GM18867 (cell line): ENCODE results near the gene NPLOC4.

Source experiments
- ATAC-seq: cut with Tn5 transposase; IDR thresholded peaks from one replicate; pipeline ENCODE4 v1.9.1; 2021; ENCODE audit warnings: mild to moderate bottlenecking, moderate library complexity; ENCODE audit not compliant: unreplicated experiment

The NPLOC4 gene

GRCh38 chr17:81664051-81664470, 27.1 kb upstream of the NPLOC4 start:
- no peak for ATAC-seq

GRCh38 chr17:81662002-81662401, 25.1 kb upstream of the NPLOC4 start:
- no peak for ATAC-seq

- ATAC-seq: no peak
Measured at GRCh38 chr17:81660441-81660840, 23.5 kb upstream of the NPLOC4 start.

GRCh38 chr17:81659038-81659437, 22.1 kb upstream of the NPLOC4 start:
- no peak for ATAC-seq

GRCh38 chr17:81656835-81657234, 19.9 kb upstream of the NPLOC4 start:
- ATAC-seq: no peak

GRCh38 chr17:81656118-81656743, 19.3 kb upstream of the NPLOC4 start, which contains the start of gene PDE6G:
TSS of gene PDE6G (minus strand) at chr17:81656542. CDS start at chr17:81653305, 3,237 bp downstream.
- ATAC-seq: no peak

GRCh38 chr17:81655378-81656117, 18.6 kb upstream of the NPLOC4 start:
- ATAC-seq: no peak

- no peak for ATAC-seq
Measured at GRCh38 chr17:81652906-81653771, 16.2 kb upstream of the NPLOC4 start.

- no peak for ATAC-seq
Measured at GRCh38 chr17:81651692-81652091, 14.8 kb upstream of the NPLOC4 start.

- no peak for ATAC-seq
Measured at GRCh38 chr17:81650951-81651350, 14.0 kb upstream of the NPLOC4 start.

GRCh38 chr17:81648707-81649085, 11.8 kb upstream of the NPLOC4 start:
- no peak for ATAC-seq

- no peak for ATAC-seq
Measured at GRCh38 chr17:81648013-81648706, 11.2 kb upstream of the NPLOC4 start.

GRCh38 chr17:81647640-81648012, 10.7 kb upstream of the NPLOC4 start:
- no peak for ATAC-seq

GRCh38 chr17:81646869-81647600, 10.1 kb upstream of the NPLOC4 start:
- no peak for ATAC-seq

GRCh38 chr17:81644976-81645952, 8.4 kb upstream of the NPLOC4 start:
- ATAC-seq: no peak

GRCh38 chr17:81644496-81644895, 7.6 kb upstream of the NPLOC4 start:
- ATAC-seq: no peak

GRCh38 chr17:81641825-81642489, 5.0 kb upstream of the NPLOC4 start:
- no peak for ATAC-seq

- no peak for ATAC-seq
Measured at GRCh38 chr17:81640011-81640410, 3.1 kb upstream of the NPLOC4 start.

GRCh38 chr17:81638683-81639082, 1.8 kb upstream of the NPLOC4 start:
- no peak for ATAC-seq
